Gastrocnemius medialis (tissue), 4 donors: ENCODE results near the gene ZFP62. TPM values are rescaled to one million over a fixed set of nuclear protein-coding genes. Genes with fewer than 3 reads are reported as not detected.

Experiments used
- ATAC-seq, 2 donors: fragments of 150-250 bp; one replicate each; pipeline ENCODE4 v1.9.1; 2016
- DNase-seq, 2 donors: peaks; one replicate each; pipeline ENCODE4 v3.0.0-alpha.2; 2019
- H3K27ac ChIP-seq, 4 donors: fragments of 200-600 bp; sonication (generic); 1 replicate in 1 of 4; 2 replicates in 3 of 4; pipeline ENCODE4 v1.5.1; 2016 to 2018; ENCODE audit warnings: mild to moderate bottlenecking in 2 of 4, moderate library complexity in 1 of 4
- H3K27me3 ChIP-seq, 3 donors: fragments of 200-600 bp; sonication (generic) in 2 of 3; 1 replicate in 1 of 3; 2 replicates in 2 of 3; pipeline versions ENCODE4 v1.5.1 to v1.6.0; 2016 to 2019; ENCODE audit warnings: mild to moderate bottlenecking in 1 of 3, moderate library complexity in 1 of 3
- H3K36me3 ChIP-seq, 2 donors: fragments of 200-600 bp; sonication (generic) in 1 of 2; one replicate each; pipeline ENCODE4 v1.5.1; 2017 to 2018
- H3K4me1 ChIP-seq, 2 donors: fragments of 200-600 bp; sonication (generic) in 1 of 2; one replicate each; pipeline ENCODE4 v1.5.1; 2016 to 2017; ENCODE audit warnings: mild to moderate bottlenecking in 2 of 2
- H3K4me3 ChIP-seq, 4 donors: fragments of 200-600 bp; sonication (generic) in 3 of 4; 1 replicate in 1 of 4; 2 replicates in 3 of 4; pipeline ENCODE4 v1.5.1; 2016 to 2019; ENCODE audit warnings: mild to moderate bottlenecking in 2 of 4
- H3K9me3 ChIP-seq, 3 donors: fragments of 200-600 bp; sonication (generic) in 2 of 3; 1 replicate in 1 of 3; 2 replicates in 2 of 3; pipeline ENCODE4 v1.5.1; 2016 to 2019
- POLR2A ChIP-seq, 2 donors: fragments of 450-650 bp; IDR thresholded peaks; one replicate each; pipeline ENCODE4 v1.6.1; 2017; ENCODE audit warnings: antibody characterized with exemption in 2 of 2, mild to moderate bottlenecking in 2 of 2, moderate library complexity in 2 of 2
- in situ Hi-C, 4 donors: fragments of 200-750 bp; cut with MboI; loops; one replicate each; pipeline versions ENCODE4 v1.15.0 to v1.8.0; 2017; ENCODE audit warnings: low sequenced_read_pairs in 4 of 4
- intact Hi-C: fragments of 100-400 bp; cut with DNase I; formaldehyde crosslinking; loops from one replicate; pipeline ENCODE4 v1.15.1; 2023; ENCODE audit warnings: low total_unique reads
- total RNA-seq, 4 donors: library from RNA; depleted of rRNA; stranded (reverse); fragments of >200 nt; gene quantifications; one replicate each; pipeline versions ENCODE4 v1.1.0 to v1.2.3, GENCODE V29; 2016
- TF ChIP-seq, protein P1 (sequence below), 5 experiments: fragments of 450-650 bp in 3 of 5; fragments of 200-600 bp in 2 of 5; sonication (generic) in 2 of 5; IDR thresholded peaks in 4 of 5; conservative IDR thresholded peaks in 1 of 5; 1 replicate in 4 of 5; 2 replicates in 1 of 5; pipeline ENCODE4 v1.5.1; 2016 to 2019; ENCODE audit warnings: antibody characterized with exemption in 5 of 5, mild to moderate bottlenecking in 3 of 5, moderate library complexity in 3 of 5

Gene ZFP62
- total RNA-seq, 4 donors from 2014 or later = 8.9 to 14.7 (median 10.2) TPM

DNA sequence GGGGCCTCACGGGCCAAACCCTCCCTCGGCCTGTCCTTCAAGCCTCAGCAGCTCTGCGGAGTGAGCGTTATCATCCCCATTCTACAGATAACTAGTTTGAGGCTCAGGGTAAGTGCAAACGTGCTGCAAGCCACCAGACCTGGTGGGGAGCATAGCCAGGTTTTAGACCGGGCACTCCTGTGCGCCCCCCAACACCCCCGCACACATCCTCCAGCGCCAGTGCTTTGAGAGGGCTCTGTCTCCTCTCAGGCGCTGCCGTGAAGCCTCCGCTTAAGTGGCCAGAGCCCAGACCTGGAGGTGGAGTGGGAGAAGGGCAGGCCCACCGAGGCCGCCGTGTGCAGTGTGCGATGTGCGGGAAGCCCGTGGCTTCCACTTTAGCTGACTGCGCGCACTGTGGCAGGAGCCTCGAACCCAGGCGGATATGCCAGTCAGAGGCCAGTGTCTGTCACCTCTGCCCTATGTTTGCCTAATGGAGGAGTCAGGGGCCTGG, 56.9 kb downstream of the ZFP62 start:
- ATAC-seq (no peak), DNase-seq (no peak)
- Histone ChIP-seq H3K4me3 (peak overlapping the region in 2 of 4 donors; percentile 96), H3K27me3 (no peaks in the 10 kb centered on the region), H3K4me1 (peaks cover 82 to 92% of the 10 kb centered on the region in 2 donors), H3K27ac (peak overlapping the region; percentile 94 to 100 (median 100)), H3K9me3 (no peaks in the 10 kb centered on the region), H3K36me3 (no peaks in the 10 kb centered on the region)
- intact Hi-C loops = loop anchor here (5.0 kb wide), 1 partner anchor 443 kb away; no protein-coding TSS in a partner anchor
- TF ChIP-seq, protein P1, sequence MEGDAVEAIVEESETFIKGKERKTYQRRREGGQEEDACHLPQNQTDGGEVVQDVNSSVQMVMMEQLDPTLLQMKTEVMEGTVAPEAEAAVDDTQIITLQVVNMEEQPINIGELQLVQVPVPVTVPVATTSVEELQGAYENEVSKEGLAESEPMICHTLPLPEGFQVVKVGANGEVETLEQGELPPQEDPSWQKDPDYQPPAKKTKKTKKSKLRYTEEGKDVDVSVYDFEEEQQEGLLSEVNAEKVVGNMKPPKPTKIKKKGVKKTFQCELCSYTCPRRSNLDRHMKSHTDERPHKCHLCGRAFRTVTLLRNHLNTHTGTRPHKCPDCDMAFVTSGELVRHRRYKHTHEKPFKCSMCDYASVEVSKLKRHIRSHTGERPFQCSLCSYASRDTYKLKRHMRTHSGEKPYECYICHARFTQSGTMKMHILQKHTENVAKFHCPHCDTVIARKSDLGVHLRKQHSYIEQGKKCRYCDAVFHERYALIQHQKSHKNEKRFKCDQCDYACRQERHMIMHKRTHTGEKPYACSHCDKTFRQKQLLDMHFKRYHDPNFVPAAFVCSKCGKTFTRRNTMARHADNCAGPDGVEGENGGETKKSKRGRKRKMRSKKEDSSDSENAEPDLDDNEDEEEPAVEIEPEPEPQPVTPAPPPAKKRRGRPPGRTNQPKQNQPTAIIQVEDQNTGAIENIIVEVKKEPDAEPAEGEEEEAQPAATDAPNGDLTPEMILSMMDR (IDR thresholded peaks at IDR 0.05 in 4 of 5, conservative IDR thresholded peaks at IDR 0.05 in 1 of 5) = no peak
- TF ChIP-seq POLR2A (IDR thresholded peaks at IDR 0.05) = no peak
- in situ Hi-C loops = no loop called here

DNA sequence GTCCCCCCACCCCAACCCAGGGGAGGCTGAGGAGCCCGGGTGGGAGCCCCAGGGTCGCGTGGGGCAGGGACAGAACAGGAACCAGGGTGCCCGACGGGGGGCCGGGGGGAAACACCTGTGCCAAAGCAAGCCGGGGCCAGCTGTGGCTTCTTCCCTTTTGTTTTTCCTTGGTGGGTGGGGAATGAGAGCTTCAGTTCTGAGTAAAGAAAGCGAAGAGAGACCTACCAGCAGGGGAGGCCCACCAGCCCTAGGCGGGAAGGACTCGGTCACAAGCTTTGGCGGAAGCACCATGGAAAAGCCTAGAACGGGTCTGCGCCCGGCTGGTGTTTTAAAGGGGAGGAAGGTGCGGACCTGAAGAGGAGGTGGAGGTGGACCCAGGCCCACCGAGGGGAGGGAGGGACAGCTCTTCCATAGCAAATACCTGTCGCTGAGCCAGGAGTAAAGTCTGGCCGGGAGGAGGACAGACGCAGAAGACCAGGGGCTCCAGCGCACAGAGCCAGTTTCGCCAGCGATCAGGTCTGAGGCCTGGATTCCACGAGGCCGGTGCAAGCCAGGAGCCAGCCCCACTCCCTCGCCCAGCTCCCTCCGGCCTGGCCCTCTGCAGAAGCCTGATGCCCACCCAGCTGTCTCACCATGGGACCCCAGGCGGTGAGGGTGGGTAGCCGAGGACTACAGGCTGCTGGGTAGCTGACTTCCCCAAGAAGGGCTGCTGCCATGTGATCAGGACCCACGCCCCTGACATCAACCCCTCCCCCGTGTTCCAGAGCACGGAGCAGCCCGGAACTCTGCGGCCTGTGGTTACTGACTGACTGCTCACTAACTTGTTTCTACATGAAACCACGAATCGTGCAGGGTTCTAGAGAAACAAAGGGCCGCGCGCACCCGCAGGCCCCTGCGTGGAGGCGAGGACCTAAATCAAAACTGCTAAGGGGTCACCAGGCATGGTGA, 57.6 kb downstream of the ZFP62 start:
- peak; percentile 56 to 59 for DNase-seq
- H3K9me3 ChIP-seq = no peaks in the 10 kb centered on the region
- H3K4me3 ChIP-seq = peak overlapping the region; percentile 96 to 99 (median 96)
- in situ Hi-C loops (no loop called here), intact Hi-C loops (loop anchor here (2.0 to 5.0 kb wide), 2 partner anchors 57 to 444 kb away; partner anchors contain the start of gene ZFP62)
- peak; percentile 1 to 8 for ATAC-seq
- no peaks in the 10 kb centered on the region for H3K27me3 ChIP-seq
- peaks cover 82 to 92% of the 10 kb centered on the region in 2 donors for H3K4me1 ChIP-seq
- no peaks in the 10 kb centered on the region for H3K36me3 ChIP-seq
- peak in 1 of 2 donors; percentile 42 for TF ChIP-seq POLR2A (IDR thresholded peaks at IDR 0.05)
- TF ChIP-seq, protein P1 (IDR thresholded peaks at IDR 0.05 in 4 of 5, conservative IDR thresholded peaks at IDR 0.05 in 1 of 5) = no peak
- peak overlapping the region; percentile 94 to 100 (median 100) for H3K27ac ChIP-seq

DNA sequence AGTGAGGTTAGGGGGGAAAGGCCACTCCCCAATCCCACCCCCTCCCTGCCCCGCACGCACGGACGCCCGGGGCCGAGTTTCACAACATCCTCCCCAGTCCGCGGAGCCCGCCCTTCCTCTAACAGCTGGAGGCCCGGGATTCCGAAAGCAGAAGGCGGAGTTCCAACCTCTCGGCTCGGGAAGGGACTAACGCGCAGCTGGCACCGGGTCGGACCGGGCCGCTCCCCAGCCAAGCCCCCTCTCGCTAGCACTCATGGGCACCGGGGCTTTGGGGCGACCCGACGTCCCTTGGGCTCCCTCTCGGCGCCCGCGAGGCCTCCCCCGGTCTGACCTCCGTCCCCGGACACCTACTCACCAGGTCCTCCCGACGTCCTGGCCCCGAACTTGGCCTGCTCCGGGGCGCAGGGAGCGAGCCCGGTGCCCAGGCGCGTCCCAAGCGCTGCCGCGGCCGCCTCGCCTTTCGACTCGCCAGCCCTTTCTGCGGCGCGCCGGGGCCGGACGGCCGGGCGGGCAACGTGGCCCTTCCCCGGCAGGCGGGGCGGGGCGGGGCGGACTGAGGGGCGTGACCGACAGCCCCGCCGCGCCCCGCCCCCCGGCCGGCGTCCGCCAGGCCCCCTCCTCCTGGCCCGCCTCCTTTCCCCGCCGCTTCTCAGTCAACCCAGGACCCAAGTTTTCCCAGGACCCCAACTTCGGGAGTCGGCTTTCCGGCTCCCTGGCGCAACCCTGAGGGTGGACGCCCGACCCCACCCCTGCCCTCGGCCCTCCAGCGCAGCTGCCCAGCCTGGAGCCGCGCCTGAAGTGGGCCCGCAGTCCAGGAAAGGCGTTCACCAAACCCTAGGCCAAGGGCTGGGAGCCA, 58.5 kb downstream of the ZFP62 start, which contains the start of gene MGAT1:
Gene MGAT1 (minus strand): TSS at position 482 of the 856 bp plus-strand sequence. CDS start 9,835 bp downstream, outside the sequence.
- DNase-seq (peak; percentile 81 to 85), ATAC-seq (peak; percentile 82)
- H3K27me3 ChIP-seq = no peaks in the 10 kb centered on the region
- intact Hi-C loops (loop anchor here (1.0 to 5.0 kb wide), 4 partner anchors 8 to 445 kb away; partner anchors contain the start of gene ZFP62), in situ Hi-C loops (no loop called here)
- peaks cover 83 to 92% of the 10 kb centered on the region in 2 donors for H3K4me1 ChIP-seq
- TF ChIP-seq, protein P1 (IDR thresholded peaks at IDR 0.05 in 4 of 5, conservative IDR thresholded peaks at IDR 0.05 in 1 of 5) = no peak
- peak; percentile 93 to 95 for TF ChIP-seq POLR2A (IDR thresholded peaks at IDR 0.05)
- H3K9me3 ChIP-seq = no peaks in the 10 kb centered on the region
- H3K36me3 ChIP-seq = no peaks in the 10 kb centered on the region
- H3K4me3 ChIP-seq = peak within 1 kb of the TSS; percentile 96 to 99 (median 96)
- H3K27ac ChIP-seq = peak within 1 kb of the TSS; percentile 94 to 100 (median 100)
